Measurements from ENCODE around the gene DCAF6.

The DCAF6 gene

DNA sequence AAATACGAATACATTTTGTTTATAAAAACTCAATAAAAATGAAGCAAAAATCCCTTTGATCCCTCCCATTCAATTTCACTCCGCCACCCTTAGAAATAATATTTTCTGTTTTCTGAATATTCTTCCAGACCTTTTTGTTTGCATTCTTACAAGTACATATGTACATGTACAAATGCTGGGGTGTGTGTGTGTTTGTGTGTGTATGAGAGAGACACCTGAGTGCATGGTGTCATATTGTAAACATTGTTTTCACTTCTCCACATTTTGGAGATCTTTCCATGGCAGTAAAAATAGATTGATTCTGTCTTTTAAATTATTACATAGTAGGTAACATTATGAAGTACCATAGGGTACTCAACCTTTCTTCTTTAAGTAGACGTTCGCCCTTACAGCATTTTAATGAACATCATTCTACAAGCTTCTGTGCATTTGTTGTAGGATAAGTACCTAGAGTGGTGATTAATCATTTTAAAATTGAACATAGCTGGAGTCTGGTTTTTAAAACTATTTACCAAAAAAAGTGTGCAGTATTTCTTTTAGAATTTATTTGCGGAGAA is 1.7 kb downstream of the DCAF6 start:
- no peak for TF ChIP-seq CTCF (IDR thresholded peaks at IDR 0.05; ENCODE audit: low read depth, low read length)
- peak overlapping the region; percentile 94 for H3K4me3 ChIP-seq (ENCODE audit: low read depth, low read length)
- in situ Hi-C loops (cut with HindIII; ENCODE audit: low sequenced_read_pairs), result loop anchor here (25.0 kb wide), 1 partner anchor 226 kb away; the partner anchor contains the start of gene MPZL1
- DNase-seq (ENCODE audit: low read depth, low spot score), result no peak

DNA sequence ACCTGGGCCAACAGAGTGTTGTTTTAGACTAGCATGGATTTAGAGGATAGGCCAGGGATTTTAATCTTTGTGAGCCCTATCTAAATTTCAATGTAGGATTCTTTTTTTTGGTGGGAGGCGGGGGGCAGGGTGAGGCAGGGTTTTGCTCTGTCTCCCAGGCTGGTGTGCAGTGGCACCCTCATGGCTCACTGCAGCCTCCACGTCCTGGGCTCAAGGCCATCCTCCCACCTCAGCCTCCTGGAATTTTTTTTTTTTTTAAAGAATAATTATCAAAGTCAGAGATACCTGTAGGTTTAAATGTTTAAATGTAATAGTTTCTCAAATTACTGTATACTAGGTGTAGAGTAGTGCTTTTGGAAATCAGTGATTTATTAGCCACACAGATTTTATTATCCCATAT is 3.8 kb downstream of the DCAF6 start:
- in situ Hi-C loops (cut with HindIII; ENCODE audit: low sequenced_read_pairs), result loop anchor here (25.0 kb wide), 1 partner anchor 228 kb away; the partner anchor contains the start of gene MPZL1
- H3K4me3 ChIP-seq (ENCODE audit: low read depth, low read length), result no peak overlapping the region
- DNase-seq (ENCODE audit: low read depth, low spot score), result no peak
- no peak for TF ChIP-seq CTCF (IDR thresholded peaks at IDR 0.05; ENCODE audit: low read depth, low read length)

- TF ChIP-seq CTCF (IDR thresholded peaks at IDR 0.05; ENCODE audit: low read depth, low read length), result no peak
- no peak overlapping the region for H3K4me3 ChIP-seq (ENCODE audit: low read depth, low read length)
- DNase-seq (ENCODE audit: low read depth, low spot score), result no peak
- in situ Hi-C loops (cut with HindIII; ENCODE audit: low sequenced_read_pairs), result loop anchor here (25.0 kb wide), 1 partner anchor 231 kb away; the partner anchor contains the start of gene MPZL1
Observed at GRCh38 chr1:167943541-167943940, 7.1 kb downstream of the DCAF6 start.

DNA sequence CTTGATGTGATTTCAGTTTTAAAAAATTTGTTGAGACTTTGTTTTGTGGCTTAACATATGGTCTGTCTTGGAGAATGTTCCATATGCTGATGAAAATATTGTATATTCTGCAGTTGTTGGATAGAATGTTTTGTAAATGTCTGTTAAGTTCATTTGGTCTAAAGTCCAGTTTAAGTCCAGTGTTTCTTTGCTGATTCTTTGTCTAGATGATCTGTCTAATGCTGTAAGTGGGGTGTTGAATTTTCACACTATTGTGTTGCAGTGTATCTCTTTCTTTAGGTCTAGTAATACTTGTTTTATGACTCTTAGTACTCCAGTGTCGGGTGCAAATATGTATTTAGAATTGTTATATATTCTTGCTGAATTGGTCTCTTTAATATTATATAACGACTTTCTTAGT is 11.2 kb downstream of the DCAF6 start:
- in situ Hi-C loops (cut with HindIII; ENCODE audit: low sequenced_read_pairs), result loop anchor here (25.0 kb wide), 1 partner anchor 235 kb away; the partner anchor contains the start of gene MPZL1
- no peak for DNase-seq (ENCODE audit: low read depth, low spot score)
- no peak for TF ChIP-seq CTCF (IDR thresholded peaks at IDR 0.05; ENCODE audit: low read depth, low read length)
- H3K4me3 ChIP-seq (ENCODE audit: low read depth, low read length), result no peak overlapping the region

GRCh38 chr1:167949785-167950184 is 13.3 kb downstream of the DCAF6 start:
- no peak for TF ChIP-seq CTCF (IDR thresholded peaks at IDR 0.05; ENCODE audit: low read depth, low read length)
- no peak for DNase-seq (ENCODE audit: low read depth, low spot score)

GRCh38 chr1:167950569-167950968 is 14.1 kb downstream of the DCAF6 start:
- H3K4me3 ChIP-seq (ENCODE audit: low read depth, low read length), result no peak overlapping the region
- no peak for DNase-seq (ENCODE audit: low read depth, low spot score)
- no peak for TF ChIP-seq CTCF (IDR thresholded peaks at IDR 0.05; ENCODE audit: low read depth, low read length)
- in situ Hi-C loops (cut with HindIII; ENCODE audit: low sequenced_read_pairs), result no loop called here

More at GRCh38 chr1:167949785-167950184, 13.3 kb downstream of the DCAF6 start:
- H3K4me3 ChIP-seq (ENCODE audit: low read depth, low read length), result no peak overlapping the region
- in situ Hi-C loops (cut with HindIII; ENCODE audit: low sequenced_read_pairs), result loop anchor here (25.0 kb wide), 1 partner anchor 237 kb away; the partner anchor contains the start of gene MPZL1

Measured in astrocyte of the spinal cord (primary cell).